Effector CD4-positive, alpha-beta T cell (primary cell): ENCODE results near the gene ST8SIA5. TPM values are rescaled to one million over a fixed set of nuclear protein-coding genes. Genes with fewer than 3 reads are reported as not detected.
"Not testable (repeated sequence)": the region's sequence is repeated elsewhere in the genome, so short reads cannot be mapped to it uniquely, and the experiment has no call there.

Experiments
- DNase-seq: peaks from one replicate; pipeline ENCODE4 v3.0.0-alpha.2; 2020
- total RNA-seq: gene quantifications from one replicate; lab custom pipeline; 2026; lab: John Stamatoyannopoulos, UW

ST8SIA5 gene, protein sequence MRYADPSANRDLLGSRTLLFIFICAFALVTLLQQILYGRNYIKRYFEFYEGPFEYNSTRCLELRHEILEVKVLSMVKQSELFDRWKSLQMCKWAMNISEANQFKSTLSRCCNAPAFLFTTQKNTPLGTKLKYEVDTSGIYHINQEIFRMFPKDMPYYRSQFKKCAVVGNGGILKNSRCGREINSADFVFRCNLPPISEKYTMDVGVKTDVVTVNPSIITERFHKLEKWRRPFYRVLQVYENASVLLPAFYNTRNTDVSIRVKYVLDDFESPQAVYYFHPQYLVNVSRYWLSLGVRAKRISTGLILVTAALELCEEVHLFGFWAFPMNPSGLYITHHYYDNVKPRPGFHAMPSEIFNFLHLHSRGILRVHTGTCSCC
- not detected for total RNA-seq

DNA sequence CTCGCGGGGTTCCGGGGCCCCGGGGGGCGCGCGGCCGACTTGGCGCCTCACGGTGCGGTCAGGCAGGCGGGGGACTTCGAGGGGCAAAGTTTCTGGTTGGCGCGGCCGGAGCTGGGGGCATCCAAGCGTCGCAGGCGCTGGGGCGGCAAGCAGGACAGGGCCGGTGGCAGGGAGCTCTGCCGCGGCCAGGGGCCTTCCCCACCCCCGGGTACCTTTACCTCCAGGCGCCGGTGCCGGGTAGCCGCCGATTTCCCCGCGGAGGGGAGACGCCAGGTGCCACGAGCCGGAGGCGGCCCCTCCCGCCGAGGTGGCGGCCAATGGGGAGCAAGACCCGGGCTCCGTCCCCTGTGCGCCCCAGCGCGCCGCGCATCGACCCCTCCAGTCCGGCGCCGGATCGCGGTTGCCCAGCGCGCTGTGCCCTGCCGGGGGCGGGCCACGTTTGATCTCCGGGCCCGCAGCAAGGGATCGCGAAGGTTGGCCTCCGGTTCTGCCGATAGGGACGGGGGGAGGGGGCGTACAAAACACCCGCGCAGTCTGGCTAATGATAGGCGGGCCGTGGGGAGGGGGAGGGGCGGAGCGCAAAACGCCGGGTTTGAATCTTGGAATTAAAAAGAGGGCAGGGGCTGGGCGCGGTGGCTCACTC is at the start of gene ST8SIA5:
ST8SIA5 (minus strand) TSS at position 495 of the 643 bp plus-strand sequence. CDS start 545 bp downstream, outside the sequence.
- no peak for DNase-seq

DNA sequence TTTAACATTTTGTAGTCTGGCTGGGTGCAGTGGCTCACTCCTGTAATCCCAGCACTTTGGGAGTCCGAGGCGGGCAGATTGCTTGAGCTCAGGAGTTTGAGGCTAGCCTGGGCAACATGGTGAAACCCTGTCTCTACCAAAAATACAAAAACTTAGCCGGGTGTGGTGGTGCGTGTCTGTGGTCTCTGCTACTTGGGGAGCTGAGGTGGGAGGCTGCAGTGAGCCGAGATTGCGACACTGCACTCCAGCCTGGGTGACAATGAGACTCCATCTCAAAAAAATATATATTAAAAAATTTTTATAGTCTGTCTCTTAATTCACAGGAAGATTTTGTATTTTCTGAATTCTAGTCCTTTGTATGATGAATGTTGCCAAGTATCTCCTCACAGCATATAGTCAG is 39.1 kb upstream of the ST8SIA5 start:
- DNase-seq, result not testable (repeated sequence)

DNA sequence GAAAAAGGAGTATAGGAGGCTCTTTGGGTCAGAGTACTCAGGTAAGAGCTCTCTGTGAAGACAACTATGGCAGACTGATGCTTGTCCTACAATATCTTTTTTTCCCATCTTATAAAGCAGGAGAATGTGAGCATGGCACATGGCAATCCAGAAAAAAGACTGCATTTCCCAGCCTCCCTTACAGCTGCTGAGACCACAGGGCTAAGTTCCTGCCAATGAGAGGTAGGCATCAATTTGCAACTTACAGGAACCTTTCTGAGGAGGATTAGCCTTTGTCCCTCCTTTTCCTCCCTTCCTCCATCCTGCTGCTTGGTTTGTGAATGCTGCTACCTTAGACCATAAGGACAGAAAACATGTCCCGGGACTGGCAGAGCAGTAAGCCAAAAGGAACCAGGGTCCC is 37.8 kb upstream of the ST8SIA5 start:
- no peak for DNase-seq

DNA sequence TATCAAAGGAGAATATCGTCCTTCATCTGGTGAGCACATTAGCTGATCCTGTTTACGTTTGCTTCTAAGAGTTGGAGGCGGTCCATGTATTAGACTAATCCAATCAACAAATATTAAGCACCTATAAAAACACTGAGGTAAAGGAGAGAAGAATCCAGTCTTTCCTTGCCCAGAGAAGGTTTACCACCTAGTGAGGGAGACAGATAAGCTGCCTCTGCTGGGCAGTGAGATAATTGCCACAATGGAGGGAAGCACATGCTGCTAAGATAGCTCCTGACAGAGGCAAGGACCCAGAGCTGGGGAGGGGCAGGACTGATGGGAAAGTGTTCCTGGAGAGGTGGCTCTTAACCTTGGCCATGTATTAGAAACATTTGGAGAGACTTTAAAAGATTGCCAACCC is 36.7 kb upstream of the ST8SIA5 start:
- no peak for DNase-seq

DNA sequence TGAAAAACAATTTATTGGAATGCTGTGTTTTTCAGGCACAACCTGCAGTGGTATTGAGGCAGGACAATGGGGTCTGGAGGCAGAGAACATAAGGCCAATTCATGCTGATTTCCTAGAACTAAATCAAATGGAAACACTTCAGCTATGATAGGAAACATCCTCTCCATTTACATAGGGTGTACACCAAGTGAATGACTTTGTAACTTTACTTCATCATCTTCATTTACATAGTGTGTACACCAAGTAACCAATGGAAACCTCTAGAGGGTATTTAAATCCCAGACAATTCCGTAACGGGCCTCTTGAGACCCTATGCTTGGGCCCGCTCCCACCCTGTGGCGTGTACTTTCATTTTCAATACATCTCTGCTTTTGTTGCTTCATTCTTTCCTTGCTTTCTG is 32.2 kb upstream of the ST8SIA5 start:
- DNase-seq, result no peak

DNA sequence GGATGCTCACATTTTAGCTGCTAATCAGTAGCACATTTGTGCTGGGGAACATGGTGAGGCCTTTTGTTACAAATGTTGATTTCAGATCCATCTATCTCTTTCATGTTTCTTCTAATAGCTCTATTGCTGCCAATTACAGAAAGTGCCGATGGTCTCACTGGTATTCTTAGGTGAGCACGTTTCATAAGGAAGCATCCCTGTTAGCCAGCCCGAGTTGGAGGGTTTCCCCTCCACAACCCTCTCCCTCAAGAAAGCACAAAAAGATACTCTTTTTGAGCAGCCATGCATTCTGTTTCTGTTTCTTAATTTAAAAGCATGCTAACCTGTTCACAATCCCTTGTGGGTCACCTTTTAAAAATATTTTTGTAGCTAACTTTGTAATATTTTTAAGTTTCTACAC is 30.8 kb upstream of the ST8SIA5 start:
- DNase-seq, result no peak

DNA sequence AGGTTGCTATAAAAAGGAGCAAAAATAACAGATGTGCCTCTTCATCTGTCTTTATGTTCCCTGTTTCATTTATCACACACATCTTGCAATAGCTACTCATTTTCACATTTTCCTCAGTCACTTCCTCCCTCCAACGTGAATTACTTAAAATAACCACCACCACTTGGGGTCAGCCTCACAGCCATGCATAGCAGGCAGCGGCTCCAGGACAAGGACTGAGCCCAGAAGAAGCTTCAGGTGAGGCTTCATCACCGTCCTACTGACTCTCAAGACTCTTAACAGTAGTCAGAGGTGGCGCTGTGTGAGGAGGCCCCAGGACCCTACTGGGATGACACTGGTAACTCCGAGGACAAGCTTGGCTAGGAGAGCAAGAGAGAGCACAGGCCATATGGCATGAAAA is 15.5 kb upstream of the ST8SIA5 start:
- DNase-seq, result no peak

DNA sequence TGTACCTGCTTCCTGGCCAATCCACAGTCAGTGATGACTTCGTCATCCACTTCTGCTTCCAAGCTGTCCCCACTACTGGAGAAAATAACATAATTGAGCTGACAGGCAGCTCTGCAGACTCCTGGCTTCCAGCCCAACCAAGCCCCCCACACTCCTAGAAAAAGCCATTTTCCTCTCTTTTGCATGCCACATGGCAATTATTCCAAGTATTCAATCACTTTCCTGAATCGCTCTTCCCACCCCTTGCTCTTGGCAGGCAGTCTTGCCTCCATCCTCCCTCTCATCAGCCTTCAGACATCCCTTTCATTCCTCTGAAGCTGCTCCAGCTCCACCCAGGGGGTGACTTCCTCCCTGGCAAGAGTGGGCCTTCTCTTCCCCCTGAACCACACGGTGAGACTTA is 14.3 kb upstream of the ST8SIA5 start:
- DNase-seq, result no peak

DNA sequence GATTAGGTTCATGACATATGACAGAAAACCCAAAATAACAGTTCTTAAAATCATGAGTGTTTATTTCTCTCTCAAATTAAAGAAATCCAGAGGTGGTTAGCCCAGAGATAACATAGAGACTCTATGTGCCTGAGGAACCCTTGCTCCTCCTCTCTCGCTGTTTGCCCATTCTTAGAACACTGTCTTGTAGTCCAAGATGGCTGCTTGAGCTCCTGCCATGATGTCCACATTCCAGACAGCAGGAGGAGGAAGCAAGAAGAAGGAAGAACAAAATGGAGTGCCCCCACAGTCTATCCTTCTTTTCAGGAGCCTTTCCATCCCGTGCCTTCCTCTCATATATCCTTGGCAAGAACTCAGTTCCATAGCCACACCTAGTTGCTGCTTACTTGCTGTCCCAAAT is 13.9 kb upstream of the ST8SIA5 start:
- no peak for DNase-seq

DNA sequence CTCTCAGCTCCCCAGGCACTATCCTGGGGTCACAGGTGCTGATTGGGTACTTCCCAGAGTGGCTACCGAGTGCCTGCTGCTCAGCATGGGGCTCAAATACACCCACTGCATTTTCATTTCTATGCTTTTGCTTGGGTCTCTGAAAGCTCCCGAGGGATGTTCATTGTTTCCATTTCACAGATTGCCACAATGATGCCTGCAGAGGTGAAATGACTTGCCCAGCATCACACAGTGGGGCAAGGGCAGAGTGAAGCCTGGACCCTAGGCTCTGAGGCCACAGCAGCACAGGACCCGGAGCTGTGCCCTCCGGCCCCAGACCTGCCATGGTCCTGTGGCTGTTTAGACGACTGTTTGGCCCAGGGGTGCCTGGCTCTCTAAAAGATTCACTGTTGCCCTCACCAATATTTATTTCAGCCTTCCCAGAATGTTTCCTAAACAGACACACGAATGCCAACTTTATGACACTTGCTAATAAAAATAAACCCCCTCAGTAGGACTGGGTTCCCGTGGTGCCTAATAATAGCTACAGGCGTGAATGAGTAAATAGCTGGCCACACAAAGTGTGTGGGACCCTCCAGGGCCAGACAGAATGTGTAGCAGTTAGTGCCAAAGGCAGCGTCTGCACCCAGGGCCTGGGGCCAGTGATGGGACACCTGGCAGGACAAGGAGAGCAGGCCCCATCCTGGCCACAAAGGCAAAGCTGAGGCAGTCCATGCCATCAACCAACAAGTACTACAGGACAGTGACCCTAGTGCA is 11.5 kb upstream of the ST8SIA5 start:
- DNase-seq, result no peak

DNA sequence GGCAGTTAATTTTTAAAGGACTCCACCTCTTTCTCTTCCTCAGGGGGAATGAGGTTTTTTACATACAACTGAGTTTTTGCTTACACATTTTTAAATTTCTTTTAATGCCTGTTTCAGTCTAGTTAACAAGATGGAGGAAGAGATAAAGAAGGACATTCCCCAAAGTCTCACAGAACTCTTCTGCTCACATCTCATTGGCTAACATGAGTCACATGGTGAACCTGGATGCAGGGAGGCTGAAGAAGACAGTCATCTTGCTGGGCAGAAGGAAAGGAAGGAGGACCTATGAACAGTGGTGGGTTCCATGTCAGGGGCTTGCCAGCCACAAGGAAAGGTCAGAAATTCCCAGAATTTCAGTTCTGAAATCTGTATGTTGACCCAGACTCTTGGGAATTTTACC is 10.4 kb upstream of the ST8SIA5 start:
- no peak for DNase-seq

DNA sequence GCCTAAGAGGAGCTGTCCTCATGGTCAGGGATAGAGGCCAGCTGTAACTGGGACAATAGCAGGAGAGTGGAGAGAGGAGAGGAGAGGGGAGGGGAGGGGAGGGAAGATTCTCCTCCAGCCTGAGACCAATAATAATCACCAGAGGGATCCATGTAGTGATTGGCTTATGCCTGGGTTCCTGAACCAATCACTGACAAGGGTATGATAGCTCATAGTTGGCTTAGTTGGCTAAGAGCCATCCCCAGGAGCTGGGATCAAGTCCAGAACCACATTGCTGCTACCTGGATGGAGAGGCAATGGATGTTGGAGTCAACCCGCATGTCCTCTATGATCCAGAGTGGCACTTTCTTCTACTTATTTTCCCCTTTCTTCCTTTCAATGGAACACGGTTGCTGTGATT is 7.7 kb upstream of the ST8SIA5 start:
- no peak for DNase-seq

DNA sequence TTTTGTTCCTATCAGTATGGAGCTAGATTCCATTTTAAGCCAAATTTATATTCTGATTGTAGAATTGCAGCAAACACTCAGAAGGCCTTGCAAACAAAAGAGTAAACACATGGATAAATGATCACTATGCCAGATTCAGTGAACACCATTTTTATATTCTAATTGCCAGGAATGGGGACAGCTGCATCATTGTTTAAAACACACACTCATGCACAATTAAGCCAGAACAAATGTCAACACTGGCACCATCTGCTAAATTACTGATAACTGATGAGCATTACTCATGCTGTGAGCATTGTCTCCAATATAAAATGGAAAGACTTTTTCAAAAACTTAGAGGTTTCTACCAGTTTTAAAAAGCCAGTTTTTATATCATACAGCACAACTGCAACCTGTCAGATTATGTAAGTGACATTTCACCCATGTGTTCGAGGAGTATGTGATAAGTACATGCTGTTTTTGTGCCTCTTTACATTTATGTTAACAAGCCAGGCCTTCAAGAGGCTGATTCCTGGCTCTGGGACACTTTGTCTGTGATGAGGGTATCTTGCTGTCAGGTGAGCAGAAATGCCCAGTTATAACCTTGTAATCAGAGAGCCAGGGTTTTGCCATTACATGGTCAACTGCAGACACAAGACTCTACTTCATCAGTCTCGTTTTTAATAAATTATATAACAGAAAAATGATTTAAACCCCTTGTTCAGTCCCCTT is 4.4 kb upstream of the ST8SIA5 start:
- DNase-seq, result no peak

DNA sequence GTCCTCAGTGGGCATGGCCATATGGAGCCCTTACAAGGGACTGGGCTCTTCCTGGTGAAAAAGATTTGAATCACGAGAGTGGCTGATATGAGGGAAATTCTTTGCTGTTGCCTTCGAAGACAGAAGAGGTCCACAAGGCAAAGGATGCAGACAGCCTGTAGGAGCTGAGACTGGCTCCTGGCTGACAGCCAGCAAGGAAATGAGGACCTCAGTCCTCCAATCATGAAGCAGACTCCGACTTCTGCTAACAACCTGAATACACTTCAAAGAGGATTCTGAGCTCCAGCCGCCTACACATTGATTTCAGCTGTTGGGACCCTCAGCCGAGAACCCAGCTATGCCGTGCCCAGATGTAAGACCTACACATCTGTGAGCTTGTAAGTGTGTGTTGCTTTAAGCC is 3.0 kb upstream of the ST8SIA5 start:
- no peak for DNase-seq

DNA sequence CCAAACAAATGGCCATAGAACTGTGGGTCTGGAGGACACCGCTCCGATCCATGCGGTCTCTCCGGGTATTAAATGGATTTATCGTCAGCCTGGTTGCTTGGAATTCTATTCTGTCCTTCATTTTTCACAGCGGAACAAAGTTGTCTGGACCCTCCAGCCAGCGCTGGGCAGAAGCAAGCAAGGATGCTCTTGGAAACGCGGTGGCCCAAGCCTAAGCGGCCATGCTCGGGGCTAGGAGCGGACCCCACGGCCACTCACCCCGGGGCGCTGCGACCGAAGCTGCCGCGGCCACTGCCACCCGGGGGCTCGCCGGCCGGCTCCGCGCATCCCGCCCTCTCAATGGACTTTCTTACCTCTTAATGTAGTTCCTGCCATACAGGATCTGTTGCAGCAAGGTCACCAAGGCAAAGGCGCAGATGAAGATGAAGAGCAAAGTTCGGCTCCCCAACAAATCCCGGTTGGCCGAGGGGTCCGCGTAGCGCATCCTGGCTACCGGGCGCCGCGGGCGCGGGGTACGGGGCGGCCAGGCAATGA is 761 bp downstream of the ST8SIA5 start:
- DNase-seq, result no peak

DNA sequence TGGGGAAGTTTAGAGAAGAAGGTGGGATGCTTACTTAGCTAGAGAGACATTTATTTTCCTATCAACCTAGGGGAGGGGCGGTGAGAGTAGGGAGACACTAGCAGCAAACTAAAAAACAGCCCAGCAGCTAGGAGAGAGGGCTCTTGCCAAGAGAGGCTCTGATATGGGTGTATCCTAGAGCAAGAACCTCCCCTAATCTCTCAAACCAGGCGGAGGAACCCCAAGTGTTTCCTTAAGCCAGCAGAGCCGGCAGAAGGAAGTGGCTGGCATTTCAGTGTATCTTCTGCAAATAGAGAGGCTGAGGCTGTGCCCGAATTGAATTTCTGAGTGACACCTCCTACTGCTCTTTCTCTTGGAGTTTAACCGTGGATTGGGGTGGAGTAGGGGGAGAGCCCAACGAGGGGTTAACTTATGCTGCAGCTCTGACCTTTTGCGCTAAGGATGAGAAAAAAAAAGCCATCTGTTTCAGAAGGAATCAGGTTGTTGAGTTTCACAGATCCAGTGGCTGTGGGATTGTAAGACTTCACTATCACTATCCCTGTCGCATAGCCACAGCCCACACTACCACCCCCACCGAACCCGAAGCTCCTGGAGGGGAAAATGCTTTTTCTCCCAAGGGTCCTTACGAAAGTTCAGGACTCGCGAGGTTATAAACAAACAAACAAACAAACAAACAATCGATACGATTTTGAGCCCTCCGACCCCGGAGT is 1.4 kb downstream of the ST8SIA5 start:
- no peak for DNase-seq

DNA sequence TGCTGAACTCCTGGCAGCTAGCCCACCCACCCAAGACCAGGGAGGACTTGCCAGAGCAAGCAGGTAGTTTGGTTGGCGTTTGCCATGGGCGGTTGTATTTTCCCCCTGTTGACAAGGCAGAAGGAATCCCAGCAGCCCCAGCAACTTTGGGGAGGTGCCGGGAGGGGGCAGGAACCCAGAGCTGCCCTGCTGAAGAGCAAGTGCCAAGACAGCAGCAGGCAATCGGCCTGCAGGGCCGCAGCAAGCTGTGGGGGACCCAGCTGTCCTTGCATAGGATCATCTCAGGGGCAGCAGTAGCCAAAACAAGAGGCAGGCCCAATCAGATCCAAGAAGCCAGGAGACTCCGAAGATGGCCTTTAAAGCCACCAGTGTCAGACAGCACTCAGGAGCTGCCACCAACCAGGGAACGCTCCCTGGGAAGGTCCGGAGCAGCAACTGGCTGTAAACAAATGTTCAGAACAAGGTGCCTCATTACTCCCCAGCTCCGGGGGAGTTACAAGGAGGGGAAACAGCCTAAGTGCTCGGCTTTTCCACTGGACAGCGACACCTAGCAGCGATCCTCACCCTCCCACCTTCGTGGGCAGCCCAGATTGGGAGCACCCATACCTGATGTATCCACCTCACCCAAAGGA is 2.1 kb downstream of the ST8SIA5 start:
- DNase-seq, result no peak

DNA sequence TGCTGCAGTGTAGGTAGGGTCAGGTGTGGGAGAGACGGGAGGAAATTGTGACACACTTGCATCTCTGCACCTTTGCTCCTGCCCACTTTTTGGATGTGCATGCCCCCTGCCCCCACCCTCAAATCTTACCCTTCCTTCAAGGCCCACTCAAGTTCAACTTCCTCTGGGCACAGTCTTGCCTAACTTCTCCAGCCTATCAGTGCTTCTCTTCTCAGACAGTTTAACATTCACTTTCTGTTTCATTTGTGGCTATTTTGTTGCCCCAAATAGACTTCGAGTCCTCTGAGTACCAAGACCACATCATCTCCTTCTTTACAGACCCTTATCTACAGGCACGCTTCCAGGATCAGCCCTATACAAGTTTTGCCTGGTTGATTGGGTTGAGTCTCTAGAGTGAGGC is 2.7 kb downstream of the ST8SIA5 start:
- no peak for DNase-seq

DNA sequence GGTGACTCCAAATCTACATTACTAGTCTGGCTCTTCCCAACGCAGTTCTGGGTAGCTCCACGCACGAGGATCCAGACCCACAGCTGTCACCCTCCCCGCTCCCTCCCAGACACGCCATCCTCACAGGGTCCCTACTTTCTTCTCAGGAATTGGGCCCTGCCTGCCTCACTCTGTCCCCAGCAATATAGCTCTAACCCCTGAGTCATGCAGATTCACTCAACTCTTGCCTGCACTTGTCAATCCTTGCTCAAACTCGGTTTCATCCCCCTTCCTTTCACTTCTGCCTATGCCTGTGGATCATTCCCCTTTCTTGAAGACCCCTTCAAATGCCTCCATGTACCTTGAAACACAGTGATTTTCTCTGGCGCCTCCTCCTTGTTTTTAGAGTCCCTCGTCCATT is 5.0 kb downstream of the ST8SIA5 start:
- no peak for DNase-seq

DNA sequence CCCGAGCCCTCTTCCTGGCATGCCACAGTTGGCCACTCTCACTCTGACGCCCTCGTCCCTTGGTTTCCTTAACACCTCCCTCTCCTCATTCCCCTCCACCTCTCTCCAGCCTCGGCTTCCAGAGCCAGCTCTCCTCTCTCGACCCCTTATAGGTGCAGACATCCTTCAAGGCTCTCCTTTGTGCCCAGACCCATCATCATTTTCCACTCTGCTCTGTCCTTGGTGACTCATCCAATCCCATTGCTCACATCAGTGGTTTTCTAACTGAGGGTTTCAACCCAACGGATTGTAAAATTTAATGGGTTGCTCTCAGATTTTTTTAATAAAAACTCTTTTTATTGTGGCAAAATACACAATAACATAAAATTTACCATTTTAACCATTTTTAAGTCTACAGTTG is 6.2 kb downstream of the ST8SIA5 start:
- DNase-seq, result no peak

DNA sequence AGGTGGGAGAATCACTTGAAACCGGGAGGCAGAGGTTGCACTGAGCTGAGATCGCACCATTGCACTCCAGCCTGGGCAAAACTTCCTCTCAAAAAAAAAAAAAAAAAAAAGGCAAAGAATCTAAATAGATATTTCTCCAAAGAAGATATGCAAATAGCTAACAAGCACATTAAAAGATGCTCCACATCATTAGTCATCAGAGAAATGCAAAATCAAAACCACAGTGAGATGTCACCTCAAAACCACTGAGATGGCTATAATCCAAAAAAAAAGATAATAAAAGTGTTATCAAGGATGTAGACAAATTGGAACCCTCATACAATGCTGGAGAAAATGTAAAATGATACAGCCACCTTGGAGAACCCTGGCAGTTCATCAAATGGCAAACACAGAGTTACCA is 8.4 kb downstream of the ST8SIA5 start:
- DNase-seq, result no peak

DNA sequence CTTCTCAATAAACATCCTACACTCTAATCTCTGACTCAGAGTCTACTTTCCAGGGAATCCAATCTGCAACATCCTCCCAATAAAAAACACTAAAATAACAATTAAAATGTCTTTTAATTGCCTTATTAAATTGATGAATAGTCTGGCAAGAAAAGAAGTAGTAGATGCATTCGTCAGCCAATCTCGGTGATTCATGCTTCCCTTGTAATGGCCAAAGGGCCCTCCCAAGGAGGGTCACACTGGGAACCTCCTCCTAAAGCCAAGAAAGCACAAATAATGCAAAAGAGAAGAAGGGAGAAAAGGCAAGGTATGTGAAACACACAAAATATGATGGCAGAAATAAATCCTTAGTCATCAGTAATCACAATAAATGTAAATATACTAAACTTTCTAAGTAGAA is 16.8 kb downstream of the ST8SIA5 start:
- DNase-seq, result no peak
